Hematopoietic multipotent progenitor cell treated with erythropoietin and hydrocortisone succinate and interleukin-3 and kit ligand, for 15 days (in vitro differentiated cells): Measurements from ENCODE around the gene DLX6.

ENCODE experiments used
- DNase-seq: peaks from one replicate; pipeline ENCODE4 v3.0.0-alpha.2; 2015; ENCODE audit warnings: low spot score

The DLX6 gene

DNA sequence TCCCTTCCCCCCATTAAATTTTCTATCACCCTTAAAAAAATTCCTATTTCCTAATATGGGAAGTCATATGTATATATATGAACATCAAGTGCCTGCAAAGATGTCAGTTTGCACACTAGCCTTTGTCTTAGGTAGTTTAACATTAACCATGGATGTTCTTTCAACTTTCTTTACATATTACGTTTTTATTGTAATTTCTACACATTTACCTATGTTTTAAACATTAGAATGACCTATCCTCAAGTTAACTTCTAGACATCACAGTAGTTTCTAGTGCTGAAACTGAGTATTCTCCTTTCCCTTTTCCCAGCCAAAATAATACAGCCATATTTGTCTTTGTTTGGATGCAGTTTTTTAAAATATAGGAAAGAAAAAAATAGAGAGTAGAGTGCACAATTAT lies 5.8 kb downstream of the DLX6 start:
- no peak for DNase-seq

DNA sequence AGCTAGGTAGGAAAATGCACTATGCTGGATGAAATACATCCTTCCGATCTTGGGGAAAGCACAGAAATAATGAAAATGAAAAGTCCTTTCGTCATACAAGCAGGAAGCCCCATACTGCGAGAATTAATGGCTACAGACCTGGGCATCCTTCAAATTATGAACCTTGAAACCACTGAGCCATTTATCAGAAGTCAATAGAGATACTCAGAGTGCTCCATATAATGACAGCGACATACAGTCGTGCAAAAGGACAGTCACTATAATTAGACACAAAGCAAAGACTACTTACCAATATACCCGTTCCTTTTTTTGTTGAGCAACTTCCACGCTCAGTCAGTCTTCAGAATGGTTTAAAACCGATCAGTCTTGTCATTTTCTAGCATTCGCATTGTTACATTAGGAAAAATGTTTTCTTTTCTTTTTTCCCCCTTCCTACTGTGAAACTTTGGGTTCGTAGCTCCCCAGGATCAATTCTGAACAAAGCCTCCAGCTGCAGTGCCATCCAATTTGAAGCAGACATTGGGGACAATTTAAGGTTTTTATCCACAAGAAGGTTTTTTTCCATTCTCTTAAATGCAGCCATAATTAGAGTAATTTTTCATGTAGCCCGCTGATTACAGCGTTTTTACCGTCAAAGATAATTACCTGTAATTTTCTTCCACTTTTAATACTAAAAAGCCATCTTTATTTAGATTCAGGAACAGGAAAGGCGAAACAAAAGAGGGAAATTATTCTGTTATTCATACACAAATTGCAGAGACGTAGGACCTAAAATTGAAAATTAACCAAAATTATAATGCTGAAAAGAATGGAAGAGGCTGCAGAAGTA lies 6.4 kb downstream of the DLX6 start:
- no peak for DNase-seq

DNA sequence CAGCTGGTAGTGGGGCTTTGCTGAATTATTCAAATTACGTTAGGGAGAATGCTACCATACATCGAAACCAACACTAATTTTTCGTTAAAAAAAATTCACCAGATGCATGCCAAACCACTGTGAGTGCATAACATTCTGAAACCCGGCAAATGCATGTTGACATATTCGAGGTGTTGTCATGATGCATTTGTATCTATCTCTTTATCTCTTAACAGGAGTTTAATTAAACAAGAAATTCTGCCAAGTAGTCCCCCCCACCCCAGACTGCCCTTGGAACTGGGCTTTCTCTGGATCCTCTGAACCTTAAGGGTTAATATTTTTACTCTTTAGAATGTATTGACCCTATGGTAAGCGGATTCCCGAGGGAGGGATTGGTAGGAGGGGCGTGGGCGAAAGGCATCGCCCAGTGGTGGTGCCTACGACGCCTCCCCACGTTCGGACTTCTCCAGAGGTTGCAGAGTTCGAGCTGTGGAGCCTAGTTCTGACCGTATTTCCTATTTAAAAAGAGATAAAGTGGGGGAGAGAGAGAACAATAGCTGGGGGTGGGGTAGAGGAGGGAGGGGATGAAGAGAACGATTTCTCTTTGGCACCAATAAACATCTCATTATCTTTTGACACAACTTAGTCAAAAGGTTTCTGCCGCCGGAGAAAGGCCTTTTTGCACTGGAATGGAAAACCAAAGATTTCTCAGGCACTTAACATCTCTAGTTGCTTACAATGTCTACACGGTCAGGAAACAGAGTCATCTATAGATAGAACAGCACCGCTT lies 7.2 kb downstream of the DLX6 start:
- DNase-seq: no peak

- DNase-seq: no peak
Measured at GRCh38 chr7:97013134-97013844, 7.9 kb downstream of the DLX6 start.

GRCh38 chr7:97013845-97014134 lies 8.4 kb downstream of the DLX6 start:
- no peak for DNase-seq

DNA sequence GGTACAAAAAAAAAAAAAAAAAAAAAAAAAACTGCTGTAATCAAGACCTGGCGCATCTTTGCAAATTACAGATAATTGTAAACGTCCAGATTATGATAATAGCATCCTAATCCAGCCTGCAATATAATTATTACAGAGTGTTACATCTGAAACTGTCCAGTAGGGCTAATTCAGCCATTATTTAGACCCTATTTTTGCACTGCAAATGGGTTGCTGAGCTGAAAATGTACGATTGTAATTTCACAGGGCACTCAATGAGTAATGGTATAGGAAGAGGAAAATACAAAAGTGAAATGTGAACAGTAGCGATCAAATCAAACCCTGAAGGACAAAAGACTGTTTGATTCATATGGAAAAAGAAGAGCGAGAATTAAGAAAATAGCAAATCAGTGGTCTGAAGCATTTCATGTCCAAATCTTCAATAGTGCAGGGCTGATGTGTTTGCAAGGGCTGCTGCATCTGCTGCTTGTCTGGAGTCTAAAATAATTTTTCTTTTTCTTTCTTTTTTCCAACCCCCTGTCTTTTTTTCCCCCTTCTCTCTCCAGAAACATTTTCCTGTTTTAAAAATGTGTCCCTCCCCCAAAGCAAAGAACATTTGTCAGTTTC lies 8.9 kb downstream of the DLX6 start:
- no peak for DNase-seq

GRCh38 chr7:97015279-97015678 lies 9.9 kb downstream of the DLX6 start:
- DNase-seq: no peak

GRCh38 chr7:97015756-97016380 lies 10.5 kb downstream of the DLX6 start:
- DNase-seq: no peak

- no peak for DNase-seq
Measured at GRCh38 chr7:97016381-97017191, 11.2 kb downstream of the DLX6 start.

- DNase-seq: no peak
Measured at GRCh38 chr7:97017192-97018125, 12.1 kb downstream of the DLX6 start.

DNA sequence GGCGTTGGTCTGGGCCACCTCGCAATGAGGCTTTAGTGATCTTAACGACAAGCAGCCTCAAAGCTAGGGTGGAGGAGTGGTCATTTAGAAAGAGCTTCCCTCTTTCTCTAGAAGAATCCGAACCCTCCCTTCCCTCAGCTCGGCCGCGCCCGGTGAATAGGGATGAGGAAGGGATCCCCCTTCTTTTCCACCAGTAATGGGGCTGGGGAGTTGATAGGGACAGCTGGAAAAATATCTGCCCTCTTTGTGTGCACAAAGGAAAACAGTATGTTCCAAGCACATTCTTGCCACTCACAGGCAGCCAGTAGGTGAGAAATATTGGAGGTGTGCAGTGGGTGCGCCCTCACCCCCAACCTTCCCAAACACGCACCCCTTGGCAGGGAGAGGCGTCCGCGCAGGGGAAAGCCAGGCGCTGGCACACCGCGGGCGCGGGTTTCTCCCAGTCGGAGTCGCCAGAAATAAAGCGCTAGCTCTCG lies 12.8 kb downstream of the DLX6 start:
- DNase-seq: no peak

DNA sequence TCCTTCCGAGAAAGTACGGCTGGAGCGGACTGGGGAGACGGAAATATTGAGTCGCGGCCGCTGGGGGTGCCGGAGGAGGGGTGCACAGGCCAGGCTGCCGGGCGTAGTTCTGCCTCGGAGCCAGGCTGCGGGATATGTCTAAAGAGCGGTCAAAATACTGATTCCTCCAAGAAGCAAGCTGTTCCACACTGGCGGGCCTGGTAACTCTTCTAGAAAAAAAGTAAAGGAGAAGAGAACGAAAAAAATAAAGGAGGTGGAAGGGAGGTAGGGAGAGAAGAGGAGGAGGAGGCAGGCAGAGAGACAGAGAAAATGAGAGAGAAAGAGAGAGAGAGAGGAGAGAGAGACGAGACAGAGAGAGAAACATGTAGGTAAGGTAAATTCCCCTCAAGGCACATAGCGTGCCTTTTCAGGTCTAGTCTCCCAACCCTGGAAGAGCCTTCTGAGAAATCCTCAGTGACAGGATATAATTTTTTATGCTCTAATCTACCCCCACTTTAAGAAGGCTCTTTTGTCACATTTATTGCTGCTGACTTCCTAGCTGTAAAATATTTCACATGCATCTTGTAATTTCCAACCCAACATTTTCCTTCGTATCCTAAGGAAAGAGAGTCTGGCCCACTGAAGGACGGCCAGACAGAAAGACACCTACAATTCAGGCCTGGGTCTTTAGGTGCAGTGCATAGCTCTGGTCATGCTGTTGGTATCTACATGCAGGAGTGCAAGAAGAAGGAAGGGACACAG lies 13.6 kb downstream of the DLX6 start:
- no peak for DNase-seq

DNA sequence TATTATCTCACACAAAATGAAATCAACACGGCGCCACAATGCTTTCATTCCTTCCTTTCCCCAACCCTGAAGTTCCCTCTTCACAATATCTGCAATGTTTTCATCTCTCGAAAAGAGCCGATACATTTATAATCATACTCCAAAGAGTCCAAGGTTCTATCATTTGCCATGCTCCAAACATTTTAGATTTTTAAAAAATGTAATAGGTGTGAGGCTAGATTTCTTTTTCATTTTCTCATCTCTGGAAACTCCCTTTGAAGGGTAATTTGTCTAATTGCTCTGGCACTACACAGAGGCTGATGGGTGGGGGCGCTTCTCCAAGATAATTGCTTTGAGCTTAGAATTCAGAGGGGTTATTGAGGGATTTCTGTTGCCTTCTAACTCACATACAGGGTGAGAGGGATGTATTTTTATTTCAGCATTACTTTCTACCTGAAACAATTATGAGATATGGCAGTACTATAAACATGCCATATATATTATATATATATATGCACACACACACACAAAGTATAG lies 14.4 kb downstream of the DLX6 start:
- DNase-seq: no peak

- DNase-seq: no peak
Measured at GRCh38 chr7:97020601-97020995, 15.2 kb downstream of the DLX6 start.

DNA sequence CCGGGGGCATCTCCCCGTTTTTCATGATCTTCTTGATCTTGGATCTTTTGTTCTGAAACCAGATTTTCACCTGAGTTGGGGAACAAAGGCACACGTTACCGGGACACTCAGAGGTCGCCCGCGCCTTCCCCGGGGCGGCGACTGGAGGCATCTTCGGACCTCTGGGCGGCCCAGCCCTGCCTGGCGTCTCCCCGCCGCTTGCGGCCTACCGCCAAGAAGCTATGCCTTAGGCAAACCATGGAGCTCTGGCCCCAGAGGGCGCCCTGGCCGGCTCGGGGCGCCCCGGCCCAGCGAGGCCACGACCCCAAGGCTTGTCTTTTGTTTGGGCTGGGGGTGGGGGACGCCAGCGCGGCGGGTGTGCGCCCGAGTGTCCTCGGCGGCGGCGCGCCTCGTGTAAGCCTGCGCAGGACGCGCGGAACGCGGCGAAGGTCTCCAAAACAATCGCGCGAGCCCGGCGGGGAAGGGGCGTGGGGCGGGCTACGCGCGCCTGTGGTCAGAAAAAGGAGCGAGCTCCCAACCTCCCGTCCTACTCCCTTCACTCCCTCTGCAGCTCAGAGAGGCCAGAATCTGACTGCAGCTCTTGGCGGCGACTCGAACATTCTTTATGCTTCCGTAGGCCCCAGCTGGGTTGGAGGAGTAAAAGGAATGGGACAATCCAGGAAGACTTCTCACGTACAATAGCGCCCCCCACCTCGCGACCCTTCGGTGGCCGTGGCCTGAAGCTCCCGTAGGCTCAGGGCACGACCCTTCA lies 15.8 kb downstream of the DLX6 start:
- DNase-seq: no peak

GRCh38 chr7:97021747-97022490 lies 16.6 kb downstream of the DLX6 start:
- DNase-seq: no peak

DNA sequence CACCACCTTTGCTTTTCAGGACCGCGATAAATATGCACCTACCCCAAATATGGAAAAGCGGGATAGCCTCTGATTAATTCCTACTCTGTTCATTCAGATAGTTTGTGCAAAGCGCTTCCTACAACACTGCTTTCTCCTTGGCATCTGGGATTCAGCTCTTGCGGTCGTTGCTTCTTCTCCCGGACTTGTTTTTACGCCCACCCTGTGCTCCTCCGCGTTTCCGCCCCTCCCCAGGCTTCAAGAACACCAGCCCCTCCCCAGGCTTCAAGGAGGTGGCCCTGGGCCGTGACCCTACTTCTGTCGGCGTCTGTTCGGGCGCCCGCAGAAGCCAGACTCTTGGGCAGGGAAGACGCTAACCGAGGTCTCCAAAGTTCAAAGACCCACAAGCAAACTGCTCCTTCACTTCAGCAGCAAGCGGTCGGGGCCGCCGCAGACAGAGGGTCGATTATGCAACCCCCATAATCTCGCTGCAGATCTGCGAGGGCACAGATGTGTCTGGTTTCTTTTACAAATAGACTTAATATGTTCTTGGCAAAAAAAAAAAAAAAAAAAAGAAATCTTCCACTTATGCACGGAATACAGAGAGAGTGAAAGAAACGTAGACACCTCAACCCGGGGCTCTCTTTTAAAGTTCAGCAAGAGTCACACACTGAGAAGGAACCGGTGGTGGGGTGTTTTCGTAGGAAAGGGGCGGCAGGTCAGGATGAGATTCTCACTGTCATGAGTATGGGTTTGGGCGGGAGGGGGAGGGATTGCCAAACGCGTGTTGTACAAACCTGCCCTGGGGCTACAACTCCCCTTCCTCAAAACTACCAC lies 17.3 kb downstream of the DLX6 start:
- no peak for DNase-seq
